ENCODE results near the gene CLEC2D.
"Not testable (repeated sequence)": the region's sequence is repeated elsewhere in the genome, so short reads cannot be mapped to it uniquely, and the experiment has no call there.

The CLEC2D gene

DNA sequence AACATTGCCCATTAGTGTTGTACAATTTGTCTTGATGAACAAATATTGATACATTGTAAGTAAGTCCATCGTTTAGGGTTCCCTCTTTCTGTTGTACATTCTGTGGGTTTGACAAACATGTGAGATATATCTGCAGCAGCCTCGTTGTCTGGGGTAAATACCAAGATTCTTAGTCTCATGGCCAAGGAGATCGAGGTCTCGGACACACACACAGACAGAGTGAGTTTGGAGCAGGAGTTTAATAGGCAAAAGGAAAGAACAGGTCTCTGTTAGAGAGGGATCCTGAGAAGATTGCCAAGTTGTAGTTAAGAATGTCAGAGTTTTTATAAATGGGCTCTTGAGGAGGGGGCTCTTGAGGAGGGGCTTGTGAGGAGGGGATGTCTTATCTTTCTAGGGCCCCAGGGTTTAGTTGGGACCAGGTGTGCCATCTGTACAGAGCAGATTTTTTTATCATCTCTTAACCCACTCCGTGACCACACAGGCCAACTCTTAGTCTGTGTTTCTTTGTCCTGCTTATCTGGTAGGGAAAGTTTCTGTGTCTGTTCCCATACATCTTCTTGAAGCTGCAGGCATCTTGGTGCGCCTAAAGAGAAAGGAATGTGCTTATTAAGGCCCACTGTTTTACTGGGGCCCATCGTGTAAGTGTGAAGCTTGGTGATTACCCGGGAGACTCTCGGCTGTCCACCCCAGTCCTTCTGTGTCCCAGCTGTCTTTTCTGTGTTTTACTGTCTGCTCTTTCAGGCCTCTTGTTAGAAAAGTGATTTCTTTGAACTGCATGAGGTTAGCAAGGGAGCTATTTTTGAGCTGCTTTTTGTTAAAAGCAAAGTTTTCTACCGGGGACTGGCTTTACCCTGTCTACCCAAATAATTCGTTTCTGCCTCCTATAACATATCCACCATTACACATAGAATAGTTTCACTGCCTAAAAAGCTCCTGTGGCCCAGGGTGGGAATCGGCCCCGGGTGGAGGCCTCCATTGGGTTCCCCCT, 22.4 kb upstream of the CLEC2D start:
- TF ChIP-seq POLR2A (IDR thresholded peaks at IDR 0.05; ENCODE audit: low read depth, low read length): no peak
- FAIRE-seq (no peak), DNase-seq (ENCODE audit: insufficient read length, low spot score) (no peak)

DNA sequence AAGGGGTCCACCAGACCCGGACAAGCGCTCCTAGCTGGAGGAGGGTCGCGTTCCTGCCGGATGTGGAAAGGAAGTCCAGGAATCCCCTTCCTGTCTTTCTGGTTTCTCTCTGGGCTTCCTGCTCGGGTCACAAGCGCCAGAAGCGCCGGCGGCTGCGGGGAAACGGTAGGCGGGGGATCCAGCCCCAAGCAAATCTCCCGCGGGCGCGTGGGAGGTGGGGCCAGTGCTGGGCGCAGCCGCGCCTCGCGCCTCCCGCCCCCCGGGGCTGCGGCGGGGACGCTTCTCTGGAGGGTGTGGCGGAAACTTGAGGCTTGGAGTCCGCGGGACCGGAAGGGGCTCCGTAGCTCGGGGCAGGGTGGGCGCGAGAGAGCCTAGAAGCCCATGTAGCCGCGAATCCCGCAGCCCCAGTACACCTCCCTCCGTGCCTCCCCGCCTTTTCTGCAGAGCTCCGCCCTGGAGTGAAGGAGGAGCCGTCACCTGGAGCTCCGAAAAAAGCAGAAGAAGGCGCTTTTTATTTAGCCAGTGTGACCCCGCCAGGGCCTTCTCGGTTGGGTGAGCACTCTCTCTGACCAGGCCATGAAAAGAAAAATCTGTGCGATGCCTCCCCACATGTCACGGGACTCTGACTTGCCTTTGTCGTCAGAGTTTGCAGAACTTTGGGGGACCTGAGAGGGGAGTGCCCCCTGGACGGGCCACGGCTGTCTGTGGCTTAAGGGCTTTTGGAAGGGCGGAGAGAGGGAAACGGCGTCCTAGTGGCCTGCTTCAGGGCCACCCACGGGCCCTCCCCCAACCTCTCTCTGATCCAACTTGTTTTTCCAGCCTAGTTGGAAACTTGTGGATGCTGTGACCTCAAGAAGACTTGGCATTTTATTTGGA, 21.4 kb upstream of the CLEC2D start:
- TF ChIP-seq POLR2A (IDR thresholded peaks at IDR 0.05; ENCODE audit: low read depth, low read length): peak; percentile 57; the same call in 1 of the 2 replicates
- DNase-seq (ENCODE audit: insufficient read length, low spot score) (peak; percentile 73), FAIRE-seq (peak; percentile 83)

DNA sequence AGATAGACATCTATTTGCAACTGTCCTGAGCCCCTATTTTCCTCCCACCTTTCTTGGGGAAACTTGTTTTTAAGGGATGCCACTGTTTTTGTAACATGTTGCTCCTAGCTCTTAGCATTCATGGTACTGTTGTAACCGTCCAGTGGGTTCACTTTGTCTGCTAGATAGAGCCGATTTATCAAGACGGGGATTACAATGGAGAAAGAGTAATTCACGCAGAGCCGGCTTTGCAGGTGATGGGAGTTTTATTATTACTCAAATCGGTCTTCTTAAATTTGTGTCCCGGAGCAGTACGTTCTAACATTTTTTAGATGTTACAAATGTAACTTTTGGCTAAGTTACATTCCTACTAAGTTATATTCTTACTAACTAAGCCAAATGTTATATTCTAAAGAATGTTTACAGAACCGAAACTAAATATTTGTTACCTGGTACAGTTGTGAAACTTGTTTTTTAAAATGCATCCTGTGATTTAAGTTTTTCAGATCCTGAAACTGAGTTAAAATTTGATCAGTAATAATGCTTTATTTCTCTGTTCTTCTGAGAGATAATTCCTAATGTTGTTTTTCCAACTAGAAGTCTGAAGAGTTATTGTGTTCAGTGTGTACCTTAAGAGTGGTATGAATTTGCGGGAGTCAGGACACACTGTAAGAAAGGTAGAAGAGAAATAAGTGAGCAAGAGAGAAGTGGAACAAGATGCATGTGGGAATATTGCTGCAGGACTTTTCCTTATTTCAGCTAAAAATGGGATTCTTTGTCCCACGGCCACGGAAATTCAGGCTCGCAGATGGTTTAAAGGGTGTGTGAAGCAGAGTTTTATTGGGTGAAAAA, 20.6 kb upstream of the CLEC2D start:
- TF ChIP-seq POLR2A (IDR thresholded peaks at IDR 0.05; ENCODE audit: low read depth, low read length): no peak
- DNase-seq (ENCODE audit: insufficient read length, low spot score) (no peak), FAIRE-seq (no peak)

DNA sequence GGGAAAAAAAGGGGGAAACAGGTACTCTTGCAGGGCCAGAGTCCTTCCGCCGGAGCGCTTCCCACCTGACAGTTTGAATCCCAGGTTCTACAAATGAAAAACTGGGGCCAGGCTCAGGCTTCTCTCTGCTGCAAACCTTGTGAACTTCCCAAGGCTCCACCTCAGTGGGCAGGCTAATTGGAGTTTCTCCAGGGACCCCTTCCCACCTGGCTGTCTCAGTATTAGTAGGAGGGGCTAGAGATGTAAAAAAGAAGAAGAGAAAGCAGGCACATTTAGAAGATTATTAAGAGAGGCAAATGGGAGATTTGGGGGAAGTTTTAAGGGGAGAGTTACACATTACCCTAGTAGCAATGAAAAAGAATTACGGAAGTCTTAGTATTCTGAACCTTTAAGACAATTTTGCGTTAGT, 20.0 kb upstream of the CLEC2D start:
- no peak for TF ChIP-seq POLR2A (IDR thresholded peaks at IDR 0.05; ENCODE audit: low read depth, low read length)
- DNase-seq (ENCODE audit: insufficient read length, low spot score) (no peak), FAIRE-seq (no peak)

DNA sequence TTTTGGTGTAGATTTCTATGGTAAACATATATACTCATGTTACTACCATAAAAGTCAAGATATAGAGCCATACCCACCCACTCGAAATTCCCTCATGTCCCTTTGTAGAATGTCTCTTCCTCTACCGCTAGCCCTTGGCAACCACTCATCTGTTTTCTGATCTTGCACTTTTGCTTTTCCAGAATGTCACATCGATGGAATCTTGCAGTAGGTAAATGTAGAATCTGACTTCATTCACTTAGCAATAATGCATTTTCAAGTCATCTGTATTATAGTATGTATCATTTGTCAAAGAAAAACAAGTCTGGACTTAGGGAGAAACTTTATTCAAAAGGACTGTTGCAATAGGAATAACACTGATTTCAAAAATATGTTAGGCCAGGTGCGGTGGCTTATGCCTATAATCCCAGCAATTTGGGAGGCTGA, 19.3 kb upstream of the CLEC2D start:
- no peak for FAIRE-seq
- TF ChIP-seq POLR2A (IDR thresholded peaks at IDR 0.05; ENCODE audit: low read depth, low read length): no peak
- no peak for DNase-seq (ENCODE audit: insufficient read length, low spot score)

DNA sequence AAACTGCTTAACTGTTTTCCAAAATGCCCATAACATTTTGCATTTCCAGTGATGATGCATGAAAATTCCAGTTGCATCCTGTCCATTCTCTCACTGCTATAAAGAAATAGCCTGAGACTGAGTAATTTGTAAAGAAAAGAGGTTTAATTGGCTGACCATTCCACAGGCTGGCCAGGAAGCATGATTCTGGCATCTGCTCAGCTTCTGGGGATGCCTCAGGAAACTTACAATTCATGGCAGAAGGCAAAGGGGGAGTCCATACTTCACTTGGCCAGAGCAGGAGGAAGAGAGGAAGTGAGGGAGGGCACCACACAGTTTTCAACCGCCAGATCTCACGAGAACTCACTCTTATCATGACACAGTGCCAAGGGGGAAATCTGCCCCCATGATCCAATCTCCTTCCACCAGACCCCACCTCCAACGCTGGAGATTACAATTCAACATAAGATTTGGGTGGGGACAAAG, 18.2 kb upstream of the CLEC2D start:
- FAIRE-seq: no peak
- no peak for TF ChIP-seq POLR2A (IDR thresholded peaks at IDR 0.05; ENCODE audit: low read depth, low read length)
- no peak for DNase-seq (ENCODE audit: insufficient read length, low spot score)

DNA sequence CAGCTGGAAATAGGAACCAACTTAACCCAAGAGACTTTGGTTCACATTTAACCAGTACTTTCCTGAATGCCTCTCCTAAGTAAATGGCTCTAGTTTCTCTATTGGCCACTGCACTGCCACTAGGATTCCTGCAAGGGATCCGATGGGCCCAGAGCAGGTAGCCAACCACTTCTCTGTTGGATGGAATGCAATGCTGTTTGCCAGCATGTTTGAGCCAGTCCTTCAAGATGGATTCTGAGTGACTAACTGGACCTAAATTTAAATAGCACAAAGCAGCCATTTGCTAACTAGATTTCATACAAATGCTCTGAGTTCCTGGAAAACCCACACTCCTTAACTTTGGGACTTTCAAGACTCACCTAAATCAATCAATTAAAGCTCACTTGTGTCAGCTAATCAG, 9.5 kb upstream of the CLEC2D start:
- DNase-seq (ENCODE audit: insufficient read length, low spot score) (no peak), FAIRE-seq (no peak)

DNA sequence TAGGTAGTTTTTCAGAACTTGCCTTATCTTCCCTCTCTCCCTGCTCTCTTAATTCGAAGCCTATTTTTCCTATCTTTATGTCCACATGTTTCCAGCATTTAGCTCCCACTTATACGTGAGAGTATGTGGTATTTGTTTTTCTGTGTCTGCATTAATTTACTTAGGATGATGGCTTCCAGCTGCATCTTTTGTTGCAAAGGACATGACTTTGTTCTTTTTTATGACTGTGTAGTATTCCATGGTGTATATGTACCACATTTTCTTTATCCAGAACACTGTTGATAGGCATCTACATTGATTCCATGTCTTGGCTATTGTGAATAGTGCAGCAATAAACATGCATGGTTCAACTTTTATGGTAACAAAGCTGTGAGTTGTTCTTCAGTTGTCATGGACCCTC, 7.8 kb upstream of the CLEC2D start:
- TF ChIP-seq POLR2A (IDR thresholded peaks at IDR 0.05; ENCODE audit: low read depth, low read length): no peak
- no peak for DNase-seq (ENCODE audit: insufficient read length, low spot score)
- no peak for FAIRE-seq

More for the DNA sequence above, 9.5 kb upstream of the CLEC2D start:
- TF ChIP-seq POLR2A (IDR thresholded peaks at IDR 0.05; ENCODE audit: low read depth, low read length): no peak

DNA sequence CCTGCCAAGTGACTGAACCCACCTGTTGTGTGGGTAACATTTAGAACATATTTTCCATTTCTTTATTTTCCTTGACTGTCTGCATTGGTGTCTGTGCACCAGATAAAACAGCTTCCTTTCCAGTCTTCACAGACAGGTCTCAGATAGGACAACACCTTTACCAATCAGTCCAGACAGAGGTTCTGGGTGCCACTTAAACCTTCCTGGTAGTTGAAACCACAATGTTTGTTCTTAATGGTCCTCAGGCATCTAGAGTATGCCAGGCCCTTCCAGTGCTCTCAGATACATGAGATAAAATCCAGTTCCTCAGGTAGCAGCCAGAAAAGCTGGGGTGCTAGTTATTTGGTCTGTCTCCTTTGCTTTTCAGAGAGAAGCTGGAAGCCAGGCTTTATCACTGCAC, 7.0 kb upstream of the CLEC2D start:
- DNase-seq (ENCODE audit: insufficient read length, low spot score): no peak
- TF ChIP-seq POLR2A (IDR thresholded peaks at IDR 0.05; ENCODE audit: low read depth, low read length): no peak
- FAIRE-seq: no peak

DNA sequence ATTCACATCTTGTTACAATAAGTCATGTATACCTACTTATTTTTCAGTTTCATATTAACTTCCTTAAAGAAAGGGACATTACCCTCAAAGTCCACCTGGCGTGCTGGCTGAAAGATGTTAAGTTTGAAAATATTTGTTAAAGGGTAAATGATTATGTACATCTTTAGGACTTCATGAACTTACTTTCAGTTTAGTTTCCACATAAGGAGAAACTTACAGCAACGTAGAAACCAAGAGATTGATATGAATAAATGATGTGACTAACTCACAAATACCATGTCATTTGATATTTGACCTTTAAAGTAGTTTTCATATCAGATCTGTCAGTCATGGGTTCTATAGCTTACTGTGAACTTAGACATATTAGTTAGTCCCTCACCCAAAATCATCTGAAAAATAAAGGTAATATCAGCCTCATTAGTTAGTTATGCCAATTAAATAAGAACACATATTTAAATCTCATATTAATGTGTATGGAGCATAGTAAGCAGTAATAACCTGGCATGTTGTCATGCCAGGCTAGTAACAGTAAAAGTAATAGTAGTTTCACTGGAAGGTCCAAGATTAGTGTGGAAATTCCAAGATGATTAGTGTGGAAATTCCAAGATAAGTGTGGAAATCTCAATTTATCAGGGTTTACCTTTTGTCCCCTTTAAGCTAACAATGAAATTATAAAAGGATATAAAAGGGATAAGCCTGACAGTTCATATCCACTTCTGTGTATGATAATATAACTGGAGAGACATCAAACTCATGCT, 1.9 kb upstream of the CLEC2D start:
- DNase-seq (ENCODE audit: insufficient read length, low spot score) (no peak), FAIRE-seq (peak; percentile 48)
- no peak for TF ChIP-seq POLR2A (IDR thresholded peaks at IDR 0.05; ENCODE audit: low read depth, low read length)

DNA sequence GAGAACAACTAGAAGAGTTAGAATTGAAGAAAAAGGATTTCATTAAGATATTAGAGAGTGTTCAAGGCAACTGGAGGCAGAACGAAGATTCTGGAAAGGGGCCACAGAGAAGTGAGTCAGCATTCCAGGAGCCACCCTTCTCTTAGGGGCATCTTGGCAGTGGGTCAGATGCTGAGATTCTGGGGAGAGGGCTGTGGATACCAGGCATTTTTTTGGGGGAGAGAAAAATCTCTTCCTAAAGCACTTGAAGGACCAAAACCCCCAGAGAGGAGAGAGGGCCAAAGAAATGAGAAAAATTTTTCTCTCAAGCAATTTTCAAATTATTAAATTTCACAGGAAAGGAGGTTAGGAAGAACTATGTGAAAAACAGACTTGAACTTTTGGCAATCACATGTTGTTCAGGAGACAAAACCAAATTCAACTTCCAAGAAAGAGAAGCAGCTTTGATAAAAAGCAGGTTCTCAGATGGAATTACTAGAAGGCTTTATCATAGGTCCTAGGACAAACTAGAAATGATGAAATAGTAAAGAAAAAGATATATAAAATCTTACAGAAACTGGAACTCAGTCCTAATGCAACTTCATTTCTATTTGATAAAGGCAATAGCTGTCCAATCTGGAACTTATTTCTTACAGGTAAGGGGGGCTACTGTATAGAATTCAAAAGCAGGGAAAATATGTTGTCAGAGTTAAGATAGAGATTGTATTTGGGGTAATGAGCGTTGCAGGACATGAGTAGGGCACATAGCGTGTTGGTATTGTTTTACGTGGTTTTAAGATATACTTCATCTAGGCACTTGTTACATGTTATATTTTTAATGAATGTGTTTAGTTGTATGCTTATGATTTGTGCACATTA, 1.1 kb upstream of the CLEC2D start:
- DNase-seq (ENCODE audit: insufficient read length, low spot score) (no peak), FAIRE-seq (no peak)
- no peak for TF ChIP-seq POLR2A (IDR thresholded peaks at IDR 0.05; ENCODE audit: low read depth, low read length)

DNA sequence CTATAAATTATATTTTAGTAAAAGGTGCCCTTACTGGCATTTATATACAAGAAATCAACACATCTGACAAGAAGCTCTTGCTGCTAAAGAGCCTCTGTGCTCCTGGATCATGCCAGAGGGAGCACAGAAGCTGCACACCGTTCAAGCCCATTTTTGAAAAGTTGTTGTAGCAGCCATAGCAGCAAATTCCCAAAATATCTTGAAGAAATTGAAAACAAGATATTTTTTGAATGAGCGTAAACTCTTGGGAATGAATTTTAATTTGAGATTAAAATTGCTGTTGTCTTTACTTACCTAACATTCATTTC, 540 bp upstream of the CLEC2D start:
- no peak for TF ChIP-seq POLR2A (IDR thresholded peaks at IDR 0.05; ENCODE audit: low read depth, low read length)
- no peak for DNase-seq (ENCODE audit: insufficient read length, low spot score)
- no peak for FAIRE-seq

DNA sequence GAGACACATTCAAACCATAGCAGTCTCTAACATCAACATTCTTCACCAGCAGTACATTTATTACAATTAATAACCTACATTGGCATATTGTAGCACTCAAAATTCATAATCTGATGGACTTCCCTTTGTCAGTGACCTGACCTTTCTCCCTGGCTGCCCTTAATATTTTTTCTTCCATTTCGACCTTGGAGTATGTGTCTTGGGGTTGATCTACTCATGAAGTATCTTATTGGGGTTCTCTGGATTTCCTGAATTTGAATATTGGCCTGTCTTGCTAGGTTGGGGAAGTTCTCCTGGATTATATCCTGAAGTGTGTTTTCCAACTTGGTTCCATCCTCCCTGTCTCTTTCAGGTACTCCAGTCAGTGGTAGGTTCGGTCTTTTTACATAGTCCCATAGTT, 2.8 kb downstream of the CLEC2D start:
- not testable (repeated sequence) for FAIRE-seq; DNase-seq (ENCODE audit: insufficient read length, low spot score)

All from H54 (cell line).